HG03442 (cell line): ENCODE measurements around the gene RDH13.

Experiments
- ATAC-seq: cut with Tn5 transposase; IDR thresholded peaks from one replicate; pipeline ENCODE4 v1.9.1; 2021; ENCODE audit warnings: mild to moderate bottlenecking, moderate library complexity; ENCODE audit not compliant: unreplicated experiment

The RDH13 gene

GRCh38 chr19:55092423-55093318 is 29.7 kb upstream of the RDH13 start:
- no peak for ATAC-seq

- no peak for ATAC-seq
These were observed 29.0 kb upstream of the RDH13 start for GRCh38 chr19:55091955-55092354.

- no peak for ATAC-seq
These were observed 28.4 kb upstream of the RDH13 start for GRCh38 chr19:55091126-55091910.

GRCh38 chr19:55090564-55090963 is 27.6 kb upstream of the RDH13 start:
- no peak for ATAC-seq

GRCh38 chr19:55089342-55089944 is 26.5 kb upstream of the RDH13 start:
- ATAC-seq: no peak

GRCh38 chr19:55088543-55089341 is 25.8 kb upstream of the RDH13 start:
- no peak for ATAC-seq

GRCh38 chr19:55088021-55088451 is 25.1 kb upstream of the RDH13 start:
- ATAC-seq: no peak

- ATAC-seq: no peak
These were observed 24.6 kb upstream of the RDH13 start for GRCh38 chr19:55087542-55087901.

GRCh38 chr19:55086730-55087541 is 24.0 kb upstream of the RDH13 start:
- no peak for ATAC-seq

GRCh38 chr19:55085923-55086715 is 23.2 kb upstream of the RDH13 start:
- ATAC-seq: no peak

- ATAC-seq: no peak
These were observed 21.5 kb upstream of the RDH13 start for GRCh38 chr19:55084416-55084815.

- ATAC-seq: no peak
These were observed 20.3 kb upstream of the RDH13 start for GRCh38 chr19:55083004-55083850.

- ATAC-seq: no peak
These were observed 19.3 kb upstream of the RDH13 start for GRCh38 chr19:55082020-55082851.

- no peak for ATAC-seq
These were observed 18.7 kb upstream of the RDH13 start for GRCh38 chr19:55081770-55082019.

GRCh38 chr19:55080968-55081769 is 18.2 kb upstream of the RDH13 start:
- no peak for ATAC-seq

- ATAC-seq: no peak
These were observed 17.4 kb upstream of the RDH13 start for GRCh38 chr19:55080121-55080967.
